ENCODE results near the gene HTR3B.

The HTR3B gene

DNA sequence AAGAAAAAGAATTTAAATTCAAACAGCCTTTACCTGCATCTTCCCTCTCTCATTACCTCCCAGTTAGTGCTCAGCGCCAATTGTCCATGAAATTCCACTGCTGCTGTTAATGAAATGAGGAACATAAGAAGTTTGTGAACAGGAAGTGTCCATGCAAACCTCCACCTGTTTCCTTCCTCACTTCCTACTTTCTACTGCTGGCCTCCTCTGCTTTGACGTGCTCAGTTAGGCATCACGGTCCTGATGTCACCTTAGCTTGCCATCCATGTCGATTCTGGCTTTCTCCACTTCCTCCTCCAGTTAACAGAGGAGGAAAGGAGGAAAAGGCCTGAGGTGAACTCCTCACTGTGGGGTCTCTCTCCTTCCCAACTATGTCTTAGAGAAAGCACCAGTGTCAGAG, 43.4 kb downstream of the HTR3B start:
- DNase-seq (ENCODE audit: low read depth) = no peak

DNA sequence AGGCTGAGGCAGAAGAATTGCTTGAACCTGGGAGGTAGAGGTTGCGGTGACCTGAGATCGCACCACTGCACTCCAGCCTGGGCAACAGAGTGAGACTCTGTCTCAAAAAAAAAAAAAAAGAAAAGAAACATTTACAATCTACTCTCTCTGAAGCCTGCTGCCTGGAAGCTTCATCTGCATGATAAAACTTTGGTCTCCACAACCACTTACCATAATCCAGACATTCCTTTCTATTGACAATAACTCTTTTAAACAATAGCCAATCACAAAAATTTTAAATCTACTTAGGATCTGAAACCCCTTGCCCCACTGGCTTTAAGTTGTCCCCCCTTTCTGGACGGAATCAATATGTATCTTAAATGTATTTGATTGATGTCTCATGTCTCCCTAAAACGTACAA, 45.3 kb downstream of the HTR3B start:
- no peak for DNase-seq (ENCODE audit: low read depth)

DNA sequence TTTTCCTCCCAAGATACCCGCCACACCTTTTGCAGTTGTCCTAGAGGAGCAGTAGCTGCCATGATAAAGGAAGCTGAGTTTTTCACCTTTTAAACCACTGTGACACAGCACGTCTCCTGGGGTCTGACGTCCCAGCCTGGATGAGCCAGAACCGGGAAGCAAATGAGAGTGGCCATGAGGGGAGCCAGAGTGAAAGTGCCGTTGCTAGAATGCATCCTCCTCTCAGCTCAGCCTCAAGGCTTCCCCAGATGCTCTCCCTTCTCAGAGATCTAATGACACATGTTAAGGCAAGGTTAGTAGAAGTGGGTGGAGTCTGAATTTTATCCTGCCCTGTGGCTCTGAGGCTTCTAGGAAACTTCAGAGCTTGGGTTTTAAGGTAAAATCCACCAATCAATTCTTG, 46.9 kb downstream of the HTR3B start:
- DNase-seq (ENCODE audit: low read depth) = no peak

DNA sequence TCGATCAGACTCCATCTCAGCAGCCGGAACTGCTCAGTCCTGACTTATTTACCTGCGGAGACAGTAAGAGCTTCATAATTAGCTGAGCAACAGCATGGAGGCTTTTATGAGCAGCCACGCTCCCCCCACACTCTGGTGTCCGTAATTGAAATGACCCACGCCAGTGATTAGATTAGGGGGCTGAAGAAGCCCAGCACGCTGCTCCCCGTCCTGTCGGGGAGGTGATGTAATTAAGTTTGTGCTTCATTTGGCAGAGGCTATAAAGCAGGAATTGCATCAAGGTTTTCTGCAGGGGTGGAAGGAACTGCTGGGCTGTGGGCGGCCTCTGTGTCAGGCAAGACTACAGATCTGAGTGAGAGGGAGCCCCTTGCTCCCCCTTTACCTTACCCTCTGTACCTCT, 47.5 kb downstream of the HTR3B start:
- DNase-seq (ENCODE audit: low read depth) = no peak

DNA sequence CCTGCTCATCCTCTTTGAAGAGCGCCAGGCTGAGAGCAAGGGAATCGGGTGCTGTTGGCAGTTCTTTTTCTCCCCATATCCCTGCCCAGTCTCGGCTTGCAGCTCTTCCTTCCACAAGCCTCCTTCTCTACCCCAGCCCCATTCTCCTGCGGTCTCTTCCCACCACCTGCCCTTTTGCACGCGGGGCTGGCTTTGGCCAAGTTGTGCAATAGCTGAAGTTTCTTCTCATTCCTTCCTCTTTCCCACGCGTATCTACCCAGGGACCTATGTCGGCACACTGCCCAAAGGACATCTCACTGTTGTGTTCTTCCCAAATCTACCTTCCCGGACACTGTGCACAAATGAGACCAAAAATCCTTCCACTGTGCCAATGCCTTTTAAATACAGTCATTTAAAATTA, 48.0 kb downstream of the HTR3B start:
- DNase-seq (ENCODE audit: low read depth) = no peak

DNA sequence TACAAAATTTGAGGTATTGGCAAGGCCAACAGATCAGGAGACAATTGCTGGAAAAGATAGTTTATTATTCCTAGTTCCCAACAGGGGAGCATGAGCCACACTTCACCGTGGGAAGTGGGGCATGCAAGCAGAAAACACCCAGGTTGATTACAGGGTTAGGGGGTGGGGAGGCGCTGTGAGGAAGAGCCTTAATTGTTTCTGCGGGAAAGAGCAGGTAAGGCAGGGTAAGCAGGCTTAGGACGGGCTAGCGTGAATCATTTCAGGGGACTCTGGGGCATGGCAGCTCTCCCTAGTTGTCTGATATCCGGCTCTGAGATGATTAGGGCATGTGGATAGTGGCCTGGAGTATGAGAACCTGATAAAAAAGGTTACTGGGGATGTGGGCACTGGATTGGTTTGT, 49.6 kb downstream of the HTR3B start:
- no peak for DNase-seq (ENCODE audit: low read depth)

DNA sequence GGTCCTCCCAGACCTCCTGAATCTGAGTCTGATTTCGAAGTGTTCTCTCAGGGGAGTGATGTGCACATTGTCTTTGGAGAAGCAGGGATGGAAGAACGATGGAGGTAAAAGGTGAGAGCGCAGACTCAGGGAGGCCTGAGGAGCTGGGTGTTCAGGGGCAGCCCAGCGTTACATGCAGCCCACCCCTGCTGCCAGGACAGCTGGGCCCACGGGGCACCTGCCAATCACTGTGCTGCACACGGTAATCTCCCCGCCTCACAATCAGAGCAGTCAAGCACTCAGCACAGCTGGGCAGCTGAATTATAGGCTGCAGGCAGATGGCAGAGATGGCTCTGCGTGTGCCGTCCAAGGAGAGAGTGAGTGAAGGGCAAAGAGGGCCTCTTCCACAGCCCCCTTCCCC, 52.4 kb downstream of the HTR3B start:
- DNase-seq (ENCODE audit: low read depth) = no peak

DNA sequence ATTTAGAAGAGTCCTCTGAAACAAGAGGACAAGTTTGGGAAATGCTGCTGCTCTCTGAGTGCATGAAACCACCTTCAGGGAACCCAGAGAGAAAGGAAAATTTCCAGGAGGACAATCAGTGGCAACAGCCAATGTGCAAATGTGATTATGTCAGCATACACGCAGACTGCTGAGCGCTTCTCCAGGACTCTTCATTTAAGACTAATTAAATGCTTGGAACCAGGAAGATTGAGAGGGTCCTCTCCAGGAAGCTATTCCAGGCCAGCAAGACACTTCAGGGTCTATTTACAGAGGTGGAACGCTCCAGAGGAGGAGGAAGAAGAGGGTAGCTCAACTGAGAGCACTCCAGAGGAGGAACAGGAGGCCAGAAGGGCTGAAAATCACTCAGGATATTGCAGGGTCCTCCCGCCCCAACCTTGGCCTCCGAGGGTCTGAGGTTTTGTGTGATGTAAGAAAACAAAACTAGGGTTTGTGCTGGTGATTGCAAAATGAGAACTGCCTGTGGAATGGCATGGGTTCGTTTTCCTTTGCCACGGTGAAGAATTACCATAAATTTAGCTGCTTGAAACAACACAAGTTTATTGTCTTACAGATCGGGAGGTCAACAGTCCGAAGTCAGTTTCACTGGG, 56.2 kb downstream of the HTR3B start:
- DNase-seq (ENCODE audit: low read depth) = no peak

DNA sequence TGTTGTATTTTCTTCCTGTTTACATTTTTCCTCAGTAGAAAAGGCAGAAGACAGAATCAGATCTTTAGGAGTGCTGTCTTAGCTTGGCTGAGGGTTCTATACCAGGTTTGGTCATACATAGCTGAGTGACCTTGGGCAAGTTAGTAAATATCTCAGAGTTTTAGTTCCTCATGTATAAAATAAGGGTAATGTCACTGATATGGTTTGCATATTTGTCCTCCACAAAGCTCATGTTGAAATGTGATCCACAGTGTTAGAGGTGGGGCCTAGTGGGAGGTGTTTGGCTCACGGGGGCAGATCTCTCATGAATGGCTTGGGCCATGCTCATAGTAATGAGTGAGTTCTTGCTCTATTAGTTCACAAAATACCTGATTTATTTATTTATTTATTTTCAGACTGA, 62.8 kb downstream of the HTR3B start:
- DNase-seq (ENCODE audit: low read depth) = no peak

DNA sequence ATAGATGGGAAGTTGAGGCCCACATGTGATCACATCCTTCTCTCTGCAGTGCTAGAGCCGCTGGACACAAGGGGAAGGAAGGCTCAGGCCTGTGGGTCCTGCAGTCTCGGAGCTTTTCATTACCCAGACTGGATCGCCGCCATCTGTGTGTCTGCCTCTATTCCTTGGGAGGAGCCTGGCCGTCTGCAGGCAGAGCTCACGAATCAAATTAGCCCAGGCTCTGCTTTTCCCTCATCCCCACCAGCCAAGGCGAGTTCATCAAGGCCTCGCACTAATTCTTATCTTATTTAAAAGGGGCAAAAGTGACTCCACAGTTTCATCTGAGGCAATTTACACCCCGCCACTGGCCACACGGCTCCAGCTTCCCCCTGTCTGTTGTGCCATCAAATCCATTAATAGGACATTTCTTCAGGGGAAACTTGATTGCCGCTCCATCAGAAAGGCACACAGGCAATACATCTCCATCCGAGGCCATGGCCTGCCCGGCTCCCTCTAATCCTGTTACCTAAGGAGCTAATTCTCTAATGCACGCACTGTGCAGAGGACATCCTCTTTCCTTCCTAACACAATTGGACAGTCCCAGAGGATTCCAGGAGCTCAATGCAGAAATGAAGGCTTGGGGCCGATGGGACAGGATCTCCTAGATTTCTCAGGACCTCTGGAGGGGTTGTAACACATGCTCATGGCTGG, 67.1 kb downstream of the HTR3B start:
- DNase-seq (ENCODE audit: low read depth) = no peak

DNA sequence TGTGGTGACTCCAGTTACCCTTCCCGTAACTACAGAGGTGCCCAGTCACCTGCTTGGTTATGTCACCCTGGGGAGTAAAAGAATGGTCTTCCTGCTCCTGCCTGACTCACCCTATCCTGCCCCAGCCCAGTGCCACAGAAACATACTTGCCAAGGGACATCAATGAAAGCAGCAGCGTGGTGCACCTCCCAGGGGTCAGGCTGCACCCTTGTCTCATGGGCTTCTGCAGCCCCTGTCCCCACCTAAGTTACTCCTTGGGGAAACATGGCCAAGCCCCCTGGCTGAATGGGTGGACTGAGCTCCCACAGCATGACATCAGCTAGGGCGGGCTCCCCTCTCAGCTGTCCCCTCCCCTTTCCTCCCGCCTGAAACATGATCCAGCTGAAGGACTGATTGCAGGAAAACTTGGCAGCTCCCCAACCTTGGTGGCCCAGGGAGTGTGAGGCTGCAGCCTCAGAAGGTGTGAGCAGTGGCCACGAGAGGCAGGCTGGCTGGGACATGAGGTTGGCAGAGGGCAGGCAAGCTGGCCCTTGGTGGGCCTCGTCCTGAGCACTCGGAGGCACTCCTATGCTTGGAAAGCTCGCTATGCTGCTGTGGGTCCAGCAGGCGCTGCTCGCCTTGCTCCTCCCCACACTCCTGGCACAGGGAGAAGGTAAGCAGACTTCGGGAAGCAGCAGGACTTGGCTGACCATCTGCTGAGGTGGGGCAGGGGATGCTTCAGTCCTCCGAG, 70.3 kb downstream of the HTR3B start, which contains the start of gene HTR3A:
Gene HTR3A (plus strand): TSS at position 368 of the 730 bp plus-strand sequence. CDS start 218 bp downstream, at position 586.
- no peak for DNase-seq (ENCODE audit: low read depth)

DNA sequence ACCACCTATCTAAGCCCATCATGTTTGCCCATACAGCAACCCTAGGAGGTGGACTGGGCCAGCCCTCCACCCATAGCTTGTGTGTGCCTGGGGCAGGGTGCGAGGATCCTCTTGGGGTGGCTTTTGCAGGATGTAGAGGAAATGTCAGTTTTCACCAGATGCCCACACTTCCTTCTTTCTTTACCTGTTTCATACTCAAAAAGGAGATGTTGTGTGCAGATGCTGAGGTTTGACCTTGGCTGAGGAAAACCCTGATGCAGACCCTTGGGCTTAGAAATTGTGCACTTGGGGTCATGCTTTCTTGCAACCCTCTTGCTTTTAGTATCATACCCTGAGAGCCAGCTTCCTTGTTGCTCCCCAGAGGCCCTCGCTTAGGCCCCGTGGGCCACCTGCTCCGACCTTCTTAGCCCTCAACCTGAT, 72.5 kb downstream of the HTR3B start:
- no peak for DNase-seq (ENCODE audit: low read depth)

DNA sequence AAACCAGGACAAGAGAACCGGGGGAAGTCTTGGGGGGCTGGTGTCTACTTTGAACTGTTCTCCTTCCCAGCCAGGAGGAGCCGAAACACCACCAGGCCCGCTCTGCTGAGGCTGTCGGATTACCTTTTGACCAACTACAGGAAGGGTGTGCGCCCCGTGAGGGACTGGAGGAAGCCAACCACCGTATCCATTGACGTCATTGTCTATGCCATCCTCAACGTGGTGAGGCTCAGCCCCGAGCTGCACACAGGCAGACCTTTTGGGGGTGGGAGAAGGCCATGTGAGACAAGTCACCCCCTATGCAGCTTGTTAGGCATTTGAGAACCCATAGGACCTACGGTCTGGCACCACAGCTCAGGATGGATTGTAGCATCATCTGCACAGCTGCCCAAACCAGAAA, 73.1 kb downstream of the HTR3B start:
- DNase-seq (ENCODE audit: low read depth) = no peak

DNA sequence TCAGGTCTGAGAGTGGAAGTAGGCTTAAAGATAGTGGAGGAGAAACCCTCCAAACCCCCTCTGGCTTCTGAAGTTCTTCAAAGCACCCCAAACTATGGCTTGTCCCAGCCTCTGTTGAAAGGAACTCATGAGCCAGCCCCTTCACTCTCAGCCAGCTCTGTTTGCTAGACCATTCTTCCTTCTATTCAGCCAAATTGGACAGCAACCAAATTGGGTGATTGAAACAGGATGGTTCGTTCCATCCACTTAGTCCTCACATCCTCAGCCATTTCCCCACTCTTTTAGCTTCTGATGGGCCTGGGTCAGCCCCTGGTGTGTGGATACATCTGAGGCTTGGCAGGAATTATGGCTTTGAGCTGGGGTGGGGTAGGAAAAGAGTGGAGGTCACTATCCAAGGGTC, 74.8 kb downstream of the HTR3B start:
- DNase-seq (ENCODE audit: low read depth) = no peak

DNA sequence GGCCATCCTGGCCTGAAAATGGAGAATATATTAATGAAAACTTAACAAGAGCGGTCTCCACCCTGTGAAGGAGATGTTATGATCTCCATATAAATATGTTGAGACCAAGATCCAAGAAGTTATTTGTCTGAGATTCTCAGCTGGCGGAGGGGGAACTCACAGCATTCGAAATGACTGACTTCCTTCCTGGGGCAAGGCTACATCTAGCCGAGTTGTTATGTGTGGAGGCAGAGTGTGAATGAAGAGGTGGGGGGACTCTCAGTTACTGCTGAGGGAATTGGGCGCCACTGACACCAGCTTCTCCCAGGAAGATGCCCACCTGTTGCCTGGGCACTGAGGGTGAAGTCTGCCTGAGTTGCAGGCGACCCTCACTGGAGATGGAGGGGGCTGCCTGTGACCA, 76.2 kb downstream of the HTR3B start:
- no peak for DNase-seq (ENCODE audit: low read depth)

DNA sequence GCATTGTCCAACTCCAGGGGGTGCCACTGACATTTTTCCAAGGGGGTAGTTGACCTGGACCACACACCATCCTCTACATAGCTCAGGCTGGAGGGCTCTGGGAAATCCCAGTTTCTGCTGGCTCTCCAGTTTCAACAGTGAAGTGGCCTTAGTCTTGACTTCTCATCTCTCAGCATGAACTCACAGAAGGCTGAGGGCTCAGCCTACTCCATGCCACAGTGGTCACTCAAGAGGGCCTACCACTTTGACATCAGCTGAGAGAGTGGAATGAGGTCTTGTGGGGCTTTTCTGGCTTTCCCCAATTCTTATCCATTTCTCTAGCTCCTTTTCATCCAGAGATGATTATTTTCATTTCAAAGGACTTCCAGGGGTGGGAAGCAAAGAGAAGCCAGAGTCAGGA, 77.7 kb downstream of the HTR3B start:
- no peak for DNase-seq (ENCODE audit: low read depth)

DNA sequence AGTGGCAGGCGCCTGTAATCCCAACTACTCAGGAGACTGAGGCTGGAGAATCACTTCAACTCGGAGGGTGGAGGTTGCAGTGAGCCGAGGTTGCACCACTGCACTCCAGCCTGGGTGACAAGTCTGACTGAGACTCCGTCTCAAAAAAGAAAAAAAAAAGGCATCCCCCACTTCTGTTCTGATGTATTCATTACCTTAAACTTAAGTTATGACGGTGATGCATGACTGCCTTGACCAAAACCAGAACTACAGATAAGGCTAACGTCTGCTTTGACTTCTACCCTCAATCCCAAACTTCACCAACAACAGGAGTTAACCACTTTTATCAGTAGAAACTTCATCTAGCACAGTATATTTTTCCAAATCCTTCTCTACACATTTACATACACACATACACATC, 80.2 kb downstream of the HTR3B start:
- DNase-seq (ENCODE audit: low read depth) = no peak

DNA sequence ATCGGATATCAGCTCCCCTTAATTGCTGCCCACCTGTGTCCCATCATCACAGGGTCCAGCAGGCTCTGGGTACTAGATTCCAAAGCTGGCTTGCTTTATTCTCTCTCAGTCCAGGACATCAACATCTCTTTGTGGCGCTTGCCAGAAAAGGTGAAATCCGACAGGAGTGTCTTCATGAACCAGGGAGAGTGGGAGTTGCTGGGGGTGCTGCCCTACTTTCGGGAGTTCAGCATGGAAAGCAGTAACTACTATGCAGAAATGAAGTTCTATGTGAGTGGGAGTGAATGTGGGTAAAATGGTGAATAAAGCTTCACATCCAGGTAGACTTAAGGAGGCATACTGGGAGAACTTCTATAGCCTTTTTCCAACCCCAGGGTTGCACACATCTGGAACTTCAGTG, 81.3 kb downstream of the HTR3B start:
- no peak for DNase-seq (ENCODE audit: low read depth)

DNA sequence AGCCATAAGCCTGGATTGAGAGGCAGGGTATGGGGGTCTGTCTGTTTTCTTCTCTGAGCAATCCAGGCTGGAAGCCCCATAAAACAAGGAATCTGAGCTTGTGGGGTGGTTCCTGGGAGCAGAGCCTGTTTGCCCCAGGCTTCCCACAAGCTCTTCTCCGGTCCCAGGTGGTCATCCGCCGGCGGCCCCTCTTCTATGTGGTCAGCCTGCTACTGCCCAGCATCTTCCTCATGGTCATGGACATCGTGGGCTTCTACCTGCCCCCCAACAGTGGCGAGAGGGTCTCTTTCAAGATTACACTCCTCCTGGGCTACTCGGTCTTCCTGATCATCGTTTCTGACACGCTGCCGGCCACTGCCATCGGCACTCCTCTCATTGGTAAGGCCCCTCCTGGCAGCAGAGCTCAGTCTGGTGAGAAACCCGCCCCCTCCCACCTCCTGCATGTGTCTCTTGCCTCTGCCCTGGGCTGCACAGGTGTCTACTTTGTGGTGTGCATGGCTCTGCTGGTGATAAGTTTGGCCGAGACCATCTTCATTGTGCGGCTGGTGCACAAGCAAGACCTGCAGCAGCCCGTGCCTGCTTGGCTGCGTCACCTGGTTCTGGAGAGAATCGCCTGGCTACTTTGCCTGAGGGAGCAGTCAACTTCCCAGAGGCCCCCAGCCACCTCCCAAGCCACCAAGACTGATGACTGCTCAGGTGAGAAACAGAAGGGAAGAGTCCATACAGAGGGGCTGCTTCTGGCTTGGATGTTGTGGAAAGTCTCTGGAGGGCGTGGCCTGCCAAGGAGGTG, 82.0 kb downstream of the HTR3B start:
- no peak for DNase-seq (ENCODE audit: low read depth)

DNA sequence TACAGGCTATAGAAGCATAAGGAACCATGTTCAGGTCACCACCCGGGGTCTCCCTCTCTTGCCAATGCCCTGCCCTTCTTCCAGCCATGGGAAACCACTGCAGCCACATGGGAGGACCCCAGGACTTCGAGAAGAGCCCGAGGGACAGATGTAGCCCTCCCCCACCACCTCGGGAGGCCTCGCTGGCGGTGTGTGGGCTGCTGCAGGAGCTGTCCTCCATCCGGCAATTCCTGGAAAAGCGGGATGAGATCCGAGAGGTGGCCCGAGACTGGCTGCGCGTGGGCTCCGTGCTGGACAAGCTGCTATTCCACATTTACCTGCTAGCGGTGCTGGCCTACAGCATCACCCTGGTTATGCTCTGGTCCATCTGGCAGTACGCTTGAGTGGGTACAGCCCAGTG, 84.8 kb downstream of the HTR3B start:
- DNase-seq (ENCODE audit: low read depth) = no peak

DNA sequence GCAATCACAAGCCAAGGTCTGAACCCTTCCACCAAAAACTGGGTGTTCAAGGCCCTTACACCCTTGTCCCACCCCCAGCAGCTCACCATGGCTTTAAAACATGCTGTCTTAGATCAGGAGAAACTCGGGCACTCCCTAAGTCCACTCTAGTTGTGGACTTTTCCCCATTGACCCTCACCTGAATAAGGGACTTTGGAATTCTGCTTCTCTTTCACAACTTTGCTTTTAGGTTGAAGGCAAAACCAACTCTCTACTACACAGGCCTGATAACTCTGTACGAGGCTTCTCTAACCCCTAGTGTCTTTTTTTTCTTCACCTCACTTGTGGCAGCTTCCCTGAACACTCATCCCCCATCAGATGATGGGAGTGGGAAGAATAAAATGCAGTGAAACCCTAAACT, 85.3 kb downstream of the HTR3B start:
- no peak for DNase-seq (ENCODE audit: low read depth)

DNA sequence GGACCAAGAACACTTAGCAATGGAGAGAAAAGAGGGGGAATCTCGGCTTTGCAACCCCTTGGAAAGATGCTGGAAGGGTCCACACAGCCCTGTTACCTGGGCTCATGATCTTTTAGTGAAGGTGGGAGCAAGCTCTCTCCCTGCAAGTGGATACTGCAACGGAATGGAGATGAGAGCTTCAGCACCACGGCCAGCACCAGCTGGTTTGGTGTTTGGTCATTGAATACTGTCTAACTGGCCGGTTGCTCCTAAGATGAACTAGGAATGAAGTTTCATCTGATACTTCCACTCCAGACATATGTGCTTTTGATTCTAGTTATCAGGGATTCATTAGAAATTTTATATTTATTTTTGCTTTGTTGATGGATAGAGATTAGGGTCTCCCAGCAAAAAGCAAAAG, 86.6 kb downstream of the HTR3B start:
- DNase-seq (ENCODE audit: low read depth) = peak; percentile 25

Measured in ELR (cell line).